MM.1S (cell line): ENCODE results near the gene CALML5.

Experiments
- DNase-seq: peaks from one replicate; pipeline ENCODE4 v3.0.0-alpha.2; 2015
- H2AFZ ChIP-seq: fragments of 300-600 bp; sonication (generic); 2 replicates; pipeline ENCODE4 v1.6.0; 2016; ENCODE audit warnings: antibody characterized with exemption, low read length
- H3F3A ChIP-seq: fragments of 300-600 bp; sonication (generic); 2 replicates; pipeline ENCODE4 v1.6.1; 2016; ENCODE audit warnings: mild to moderate bottlenecking, antibody characterized with exemption, low read length, moderate library complexity, mixed read lengths; ENCODE audit not compliant: insufficient read depth
- H3K27ac ChIP-seq: fragments of 300-600 bp; sonication (generic); 2 replicates; pipeline ENCODE4 v1.5.1; 2016; ENCODE audit warnings: mild to moderate bottlenecking, low read length
- H3K27me3 ChIP-seq: fragments of 300-600 bp; sonication (generic); replicated peaks from 2 replicates; pipeline ENCODE4 v1.6.0; 2016; ENCODE audit warnings: low read length; ENCODE audit not compliant: insufficient read depth
- H3K36me3 ChIP-seq: fragments of 300-600 bp; sonication (generic); replicated peaks from 2 replicates; pipeline ENCODE4 v1.6.1; 2016; ENCODE audit warnings: mild to moderate bottlenecking, low read length, mixed read lengths; ENCODE audit not compliant: insufficient read depth
- H3K4me1 ChIP-seq: fragments of 300-600 bp; sonication (generic); 2 replicates; pipeline ENCODE4 v1.6.1; 2016; ENCODE audit warnings: low read length, mixed read lengths
- H3K4me2 ChIP-seq: fragments of 300-600 bp; sonication (generic); 2 replicates; pipeline ENCODE4 v1.6.0; 2016; ENCODE audit warnings: low read depth, low read length
- H3K4me3 ChIP-seq: fragments of 300-600 bp; sonication (generic); 2 replicates; pipeline ENCODE4 v1.5.1; 2016; ENCODE audit warnings: low read length, mixed read lengths
- H3K79me2 ChIP-seq: fragments of 300-600 bp; sonication (generic); 2 replicates; pipeline ENCODE4 v1.6.1; 2016; ENCODE audit warnings: mixed run types, low read length, mixed read lengths
- H3K9ac ChIP-seq: fragments of 300-600 bp; sonication (generic); 2 replicates; pipeline ENCODE4 v1.6.1; 2016; ENCODE audit warnings: low read length, mixed read lengths
- H3K9me2 ChIP-seq: fragments of 300-600 bp; sonication (generic); replicated peaks from 2 replicates; pipeline ENCODE4 v1.6.1; 2016; ENCODE audit warnings: mild to moderate bottlenecking, low read length, mixed read lengths; ENCODE audit not compliant: insufficient read depth
- H3K9me3 ChIP-seq: fragments of 300-600 bp; sonication (generic); replicated peaks from 2 replicates; pipeline ENCODE4 v1.6.1; 2016; ENCODE audit warnings: mild to moderate bottlenecking, low read length, mixed read lengths; ENCODE audit not compliant: insufficient read depth
- H4K20me1 ChIP-seq: fragments of 300-600 bp; sonication (generic); 2 replicates; pipeline ENCODE4 v1.6.1; 2016; ENCODE audit warnings: mild to moderate bottlenecking, low read length, moderate library complexity, mixed read lengths; ENCODE audit not compliant: insufficient read depth
- CTCF ChIP-seq: fragments of 300-600 bp; sonication (generic); IDR thresholded peaks from 2 replicates; pipeline ENCODE4 v1.5.1; 2016; ENCODE audit warnings: antibody characterized with exemption, low read length, mixed read lengths
- EZH2 ChIP-seq: fragments of 300-600 bp; sonication (generic); optimal IDR thresholded peaks from 2 replicates; pipeline ENCODE3; 2017; ENCODE audit warnings: low read depth, mild to moderate bottlenecking, antibody characterized with exemption, low read length, mixed read lengths
- EZH2phosphoT487 ChIP-seq: fragments of 300-600 bp; sonication (generic); IDR thresholded peaks from 2 replicates; pipeline ENCODE4 v1.6.1; 2018; ENCODE audit warnings: antibody characterized with exemption, low read length

CALML5 gene

GRCh38 chr10:5507649-5508131 is 8.3 kb upstream of the CALML5 start:
- no peak overlapping the region for H3K27ac ChIP-seq

GRCh38 chr10:5506751-5507648 is 7.6 kb upstream of the CALML5 start:
- no peak for TF ChIP-seq CTCF
- TF ChIP-seq EZH2phosphoT487, result no peak

More at GRCh38 chr10:5507649-5508131, 8.3 kb upstream of the CALML5 start:
- no peaks in the 10 kb centered on the region for H4K20me1 ChIP-seq
- no peak overlapping the region for H3K4me3 ChIP-seq
- H3K9me3 ChIP-seq, result no peaks in the 10 kb centered on the region
- no peaks in the 10 kb centered on the region for H3F3A ChIP-seq
- H3K36me3 ChIP-seq, result no peaks in the 10 kb centered on the region
- no peak overlapping the region for H3K9ac ChIP-seq
- no peaks in the 10 kb centered on the region for H3K4me1 ChIP-seq
- H3K4me2 ChIP-seq, result no peak overlapping the region
- no peaks in the 10 kb centered on the region for H3K27me3 ChIP-seq
- H3K79me2 ChIP-seq, result no peaks in the 10 kb centered on the region
- DNase-seq, result no peak
- H3K9me2 ChIP-seq, result no peaks in the 10 kb centered on the region
- TF ChIP-seq EZH2 (no peak), CTCF (no peak)
- H2AFZ ChIP-seq, result no peak overlapping the region

GRCh38 chr10:5506246-5506645 is 6.9 kb upstream of the CALML5 start:
- Histone ChIP-seq H3K4me1 (no peaks in the 10 kb centered on the region), H2AFZ (no peak overlapping the region), H3K27ac (no peak overlapping the region), H3K27me3 (no peaks in the 10 kb centered on the region), H3K9me3 (no peaks in the 10 kb centered on the region), H3K4me3 (no peak overlapping the region), H4K20me1 (no peaks in the 10 kb centered on the region), H3K9me2 (no peaks in the 10 kb centered on the region), H3K79me2 (no peaks in the 10 kb centered on the region), H3K9ac (no peak overlapping the region), H3F3A (no peaks in the 10 kb centered on the region), H3K4me2 (no peak overlapping the region), H3K36me3 (no peaks in the 10 kb centered on the region)
- TF ChIP-seq EZH2, result no peak
- TF ChIP-seq EZH2phosphoT487, result no peak
- TF ChIP-seq CTCF, result no peak
- DNase-seq, result no peak

More at GRCh38 chr10:5506751-5507648, 7.6 kb upstream of the CALML5 start:
- H2AFZ ChIP-seq, result no peak overlapping the region
- H3K4me2 ChIP-seq, result no peak overlapping the region
- H3K79me2 ChIP-seq, result no peaks in the 10 kb centered on the region
- H3K4me3 ChIP-seq, result no peak overlapping the region
- DNase-seq, result no peak
- no peaks in the 10 kb centered on the region for H3K9me2 ChIP-seq
- no peaks in the 10 kb centered on the region for H4K20me1 ChIP-seq
- no peaks in the 10 kb centered on the region for H3K9me3 ChIP-seq
- H3K27ac ChIP-seq, result no peak overlapping the region
- H3K4me1 ChIP-seq, result no peaks in the 10 kb centered on the region
- H3K9ac ChIP-seq, result no peak overlapping the region
- H3K36me3 ChIP-seq, result no peaks in the 10 kb centered on the region
- no peaks in the 10 kb centered on the region for H3F3A ChIP-seq
- no peaks in the 10 kb centered on the region for H3K27me3 ChIP-seq
